GM19035 (cell line): ENCODE data around the gene TTN.

Experiments used
- ATAC-seq: cut with Tn5 transposase; IDR thresholded peaks from one replicate; pipeline ENCODE4 v1.9.1; 2021; ENCODE audit not compliant: unreplicated experiment

TTN gene

GRCh38 chr2:178756843-178757242, 50.4 kb downstream of the TTN start:
- no peak for ATAC-seq

DNA sequence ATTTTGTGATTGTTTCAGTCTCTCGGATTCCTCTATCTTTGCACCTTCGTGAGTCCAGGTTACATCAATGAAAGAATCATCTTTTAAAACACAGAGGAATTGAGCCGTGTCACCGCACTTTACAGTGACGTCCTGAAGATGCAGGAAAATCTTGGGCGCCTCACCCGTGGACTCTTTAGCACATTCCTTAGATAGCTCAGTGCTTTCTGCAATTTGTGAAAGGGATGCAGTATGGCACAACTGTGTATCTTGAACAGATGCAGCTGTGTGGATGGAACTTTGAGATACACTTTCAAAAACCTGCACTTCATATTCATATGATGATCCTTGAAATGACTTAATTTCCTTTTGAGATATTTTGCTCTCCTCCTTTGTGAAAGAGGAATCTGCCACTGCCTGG, 50.9 kb downstream of the TTN start:
- ATAC-seq: no peak

- ATAC-seq: no peak
Observed at GRCh38 chr2:178747767-178748166, 59.5 kb downstream of the TTN start.

DNA sequence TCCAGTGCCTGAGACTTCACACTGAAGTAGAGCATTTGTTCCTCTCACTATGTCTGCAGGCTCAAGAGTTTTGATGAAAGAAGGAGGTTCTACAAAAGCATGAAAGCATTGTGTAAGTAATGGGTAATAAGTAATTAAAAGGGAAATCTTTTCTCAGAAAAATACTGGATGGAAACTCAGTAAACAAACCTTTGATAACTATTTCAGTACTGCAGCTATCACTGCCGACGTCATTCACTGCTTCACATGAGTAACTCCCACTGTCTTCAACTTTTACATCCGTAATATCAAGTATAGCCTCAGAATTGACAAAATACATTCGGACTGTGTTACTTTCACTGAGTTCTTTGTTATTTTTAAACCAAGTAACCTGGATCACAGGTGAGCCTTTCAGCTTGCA, 72.7 kb downstream of the TTN start:
- ATAC-seq: no peak

DNA sequence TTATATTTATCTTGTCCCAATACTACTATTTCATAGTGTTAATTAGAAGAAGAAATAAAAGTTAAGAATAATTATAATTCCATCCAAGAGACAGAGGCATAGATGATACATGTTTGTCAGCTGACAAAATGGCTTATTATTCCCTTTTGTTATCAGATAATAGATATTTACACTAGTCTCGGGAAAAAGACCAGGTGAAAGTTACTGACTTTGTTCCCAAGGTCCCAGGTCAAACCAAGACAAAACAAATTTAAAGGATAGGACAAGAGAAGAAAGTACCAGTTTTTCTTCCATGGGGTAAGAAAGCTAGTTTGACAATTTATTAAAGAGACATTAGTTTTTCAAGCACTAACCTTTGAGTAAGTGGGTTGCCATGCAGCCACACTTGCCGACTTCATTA, 73.2 kb downstream of the TTN start:
- ATAC-seq: no peak

GRCh38 chr2:178732913-178733312, 74.3 kb downstream of the TTN start:
- ATAC-seq: no peak

- ATAC-seq: no peak
Observed at GRCh38 chr2:178731300-178731699, 75.9 kb downstream of the TTN start.

DNA sequence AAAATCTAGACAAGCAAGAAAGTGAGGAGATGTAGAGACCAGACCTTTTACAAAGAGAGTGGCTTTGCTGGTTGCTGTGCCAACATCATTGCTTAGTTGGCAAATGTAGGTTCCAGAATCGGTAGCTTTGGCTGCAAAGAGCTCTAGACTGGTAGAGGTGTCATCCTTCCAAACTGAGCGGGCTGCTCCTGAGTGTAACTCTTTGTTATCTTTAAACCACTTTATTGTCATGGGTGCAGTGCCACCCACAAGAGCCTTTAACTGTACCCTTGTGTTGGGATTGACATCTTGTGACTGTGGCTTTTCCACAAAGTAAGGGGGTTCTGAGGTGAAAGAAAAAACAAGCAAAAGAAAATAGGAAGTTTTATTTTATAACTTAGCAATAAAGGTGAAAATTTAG, 77.2 kb downstream of the TTN start:
- no peak for ATAC-seq

- ATAC-seq: no peak
Observed at GRCh38 chr2:178723786-178724346, 83.4 kb downstream of the TTN start.

GRCh38 chr2:178722296-178722695, 84.9 kb downstream of the TTN start:
- ATAC-seq: no peak

DNA sequence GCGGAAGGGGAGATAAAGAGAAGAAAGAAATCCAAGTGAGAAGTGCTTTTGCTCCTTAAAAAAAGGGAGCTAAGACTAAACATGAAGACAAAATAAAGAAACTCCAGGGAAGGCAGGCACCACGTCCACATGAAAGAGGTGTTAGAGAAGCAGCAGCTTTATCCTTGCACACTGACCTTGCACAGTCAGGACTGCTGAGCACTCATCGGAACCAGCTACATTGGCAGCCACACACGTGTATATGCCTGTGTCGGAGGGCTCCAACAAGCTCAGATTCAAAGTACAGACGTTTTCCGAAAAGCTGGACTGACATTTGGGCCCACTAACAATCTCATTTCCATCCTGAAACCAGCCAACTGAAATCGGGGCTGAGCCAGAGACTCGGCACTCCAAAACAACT, 88.2 kb downstream of the TTN start:
- ATAC-seq: no peak

DNA sequence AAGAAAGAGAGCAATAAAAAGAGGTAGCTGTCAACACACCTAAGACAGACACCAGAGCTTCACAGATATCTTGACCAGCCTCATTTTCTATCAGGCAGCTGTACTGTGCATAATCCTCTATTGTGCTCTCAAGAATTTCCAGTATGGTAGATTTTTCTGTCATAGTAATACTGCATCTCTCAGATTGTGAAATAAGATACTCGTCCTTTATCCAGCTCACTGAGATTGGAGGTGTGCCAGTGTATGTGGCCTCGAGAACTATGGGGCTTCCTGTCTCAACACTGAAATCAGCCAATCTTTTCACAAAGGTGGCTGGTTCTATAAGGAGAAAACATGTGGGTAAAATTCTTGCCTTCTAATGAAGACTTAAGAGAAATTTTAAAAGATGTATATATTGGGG, 88.9 kb downstream of the TTN start:
- ATAC-seq: no peak

DNA sequence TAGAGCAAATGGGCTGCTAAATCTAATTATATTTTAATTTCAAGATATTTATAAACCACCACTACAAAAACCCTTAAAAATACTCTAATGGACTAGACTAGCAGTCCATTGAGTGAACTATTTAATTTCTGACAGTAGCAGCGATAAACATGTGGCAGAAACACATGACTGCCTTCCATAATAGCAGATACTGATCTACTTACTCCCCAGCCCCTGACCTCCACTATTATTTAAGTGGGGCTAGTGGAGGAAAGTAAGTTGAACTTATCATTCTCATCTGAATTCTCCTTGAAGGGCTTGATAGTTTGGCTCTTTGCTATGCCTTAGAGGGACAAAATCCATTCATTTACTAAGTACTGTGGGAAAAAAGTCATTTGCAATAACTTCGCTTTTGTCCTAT, 90.8 kb downstream of the TTN start:
- no peak for ATAC-seq

- no peak for ATAC-seq
Observed at GRCh38 chr2:178715366-178715765, 91.9 kb downstream of the TTN start.

DNA sequence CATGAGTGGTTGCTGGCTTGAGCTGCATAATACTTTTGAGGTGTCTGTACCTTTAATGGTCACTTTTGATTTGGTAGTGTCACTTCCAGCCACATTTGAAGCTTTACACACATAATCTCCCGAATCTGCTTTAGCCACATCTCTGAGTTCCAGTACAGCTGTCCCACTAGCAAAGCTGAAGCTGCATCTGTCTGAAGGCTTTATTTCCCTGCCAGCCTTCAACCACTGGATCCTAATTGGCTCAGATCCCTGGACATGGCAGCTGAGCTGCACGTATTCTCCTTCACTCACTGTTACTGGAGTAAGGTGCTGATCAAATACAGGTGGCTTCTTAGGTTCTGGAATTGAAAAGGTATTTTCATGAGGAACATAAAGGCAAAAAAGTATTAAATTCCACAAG, 99.7 kb downstream of the TTN start:
- no peak for ATAC-seq

GRCh38 chr2:178704876-178705275, 102.3 kb downstream of the TTN start:
- ATAC-seq: no peak

DNA sequence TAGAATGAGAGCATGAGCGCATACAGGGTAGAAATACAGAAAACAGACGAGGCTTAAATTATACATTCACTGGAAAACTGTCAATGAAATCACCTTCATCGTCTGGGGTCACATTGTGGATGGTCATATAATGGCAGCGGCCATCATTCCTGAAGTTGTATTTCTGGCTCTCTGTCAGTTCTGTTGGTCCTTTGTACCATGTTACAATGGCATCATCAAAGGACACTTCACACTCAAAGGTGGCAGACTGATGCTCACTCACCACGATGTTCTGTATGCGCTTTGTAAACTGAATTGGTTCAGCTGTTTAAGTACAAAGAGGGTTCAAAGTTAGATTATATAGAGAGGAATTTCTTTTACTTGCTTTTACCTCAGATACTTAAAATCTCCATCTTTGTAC, 104.9 kb downstream of the TTN start:
- no peak for ATAC-seq

- ATAC-seq: no peak
Observed at GRCh38 chr2:178700922-178701342, 106.3 kb downstream of the TTN start.

DNA sequence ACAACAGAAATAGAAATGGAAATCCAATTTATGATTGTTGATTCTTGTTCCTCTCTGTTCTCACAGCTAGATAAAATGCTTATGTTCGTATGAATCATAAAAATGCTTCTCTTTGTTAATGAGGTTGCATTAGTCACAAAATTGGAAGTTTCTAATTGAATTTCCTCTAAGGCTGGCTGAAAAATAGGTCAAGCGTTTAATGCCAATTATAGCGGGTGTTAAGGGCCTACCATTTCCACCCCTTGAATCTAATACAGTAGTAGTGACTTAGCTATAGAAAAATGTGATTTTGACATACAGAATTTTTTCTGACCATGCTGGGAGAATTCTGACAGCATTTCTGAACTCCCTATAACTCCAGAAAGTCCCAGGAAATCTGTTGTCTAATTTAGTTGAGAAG, 107.1 kb downstream of the TTN start:
- no peak for ATAC-seq

DNA sequence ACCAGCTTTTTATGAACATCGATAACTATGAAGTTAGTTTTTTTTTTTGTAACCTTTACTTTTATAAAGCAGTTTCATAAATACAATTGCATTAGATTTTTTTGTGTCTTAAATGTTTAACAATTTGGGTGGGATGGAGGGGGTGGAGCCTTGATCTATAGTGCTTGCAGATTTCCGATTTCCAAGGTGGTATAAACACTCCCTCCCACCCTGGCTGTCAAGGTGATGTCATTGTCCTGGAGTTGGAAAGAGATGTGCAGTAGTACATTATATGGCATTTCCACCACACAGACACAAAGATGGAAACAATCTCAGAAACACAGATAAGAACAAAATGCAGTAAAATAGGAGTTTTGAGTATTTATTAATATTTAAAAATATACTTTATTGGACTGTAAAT, 114.4 kb downstream of the TTN start:
- ATAC-seq: no peak

GRCh38 chr2:178689808-178690207, 117.4 kb downstream of the TTN start:
- ATAC-seq: no peak

DNA sequence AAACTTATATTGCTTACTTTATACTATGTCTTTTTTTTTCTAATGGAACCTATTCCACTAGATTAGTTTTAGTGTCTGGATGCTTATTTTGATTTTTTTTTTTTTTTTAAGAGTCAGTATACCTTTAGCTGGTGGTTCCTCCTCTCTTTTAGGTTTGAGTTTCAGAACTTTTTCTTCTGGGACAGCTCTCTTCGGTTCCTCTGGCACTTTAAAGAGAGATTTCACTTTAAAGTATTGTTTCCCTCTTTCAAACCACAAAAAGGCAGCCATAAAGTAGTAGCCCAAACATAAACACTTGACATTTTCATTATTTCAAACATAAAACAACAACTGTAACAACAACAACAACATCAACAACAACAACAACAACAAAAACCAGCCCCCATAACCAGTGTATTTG, 123.3 kb downstream of the TTN start:
- ATAC-seq: no peak

- no peak for ATAC-seq
Observed at GRCh38 chr2:178681081-178681480, 126.1 kb downstream of the TTN start.

GRCh38 chr2:178679891-178680290, 127.3 kb downstream of the TTN start:
- no peak for ATAC-seq
